Activated CD4-positive, alpha-beta T cell treated with anti-CD3 and anti-CD28 coated beads for 1 hour (primary cell): Measurements from ENCODE around the gene SLC25A36.
"Not testable (repeated sequence)": the region's sequence is repeated elsewhere in the genome, so short reads cannot be mapped to it uniquely, and the experiment has no call there.

ENCODE experiments used
- DNase-seq: peaks from one replicate; pipeline ENCODE4 v3.0.0-alpha.2; 2020

Gene SLC25A36

GRCh38 chr3:141000027-141000663 lies 58.5 kb downstream of the SLC25A36 start:
- DNase-seq = peak; percentile 15

- no peak for DNase-seq
These were observed 59.0 kb downstream of the SLC25A36 start for GRCh38 chr3:141000686-141001085.

GRCh38 chr3:141006344-141006743 lies 64.7 kb downstream of the SLC25A36 start:
- no peak for DNase-seq

GRCh38 chr3:141009496-141009895 lies 67.9 kb downstream of the SLC25A36 start:
- no peak for DNase-seq

GRCh38 chr3:141011232-141011996 lies 69.8 kb downstream of the SLC25A36 start:
- peak; percentile 53 for DNase-seq

- no peak for DNase-seq
These were observed 70.3 kb downstream of the SLC25A36 start for GRCh38 chr3:141011997-141012262.

- DNase-seq = no peak
These were observed 70.9 kb downstream of the SLC25A36 start for GRCh38 chr3:141012571-141012970.

- no peak for DNase-seq
These were observed 73.8 kb downstream of the SLC25A36 start for GRCh38 chr3:141015481-141015880.

- not testable (repeated sequence) for DNase-seq
These were observed 76.0 kb downstream of the SLC25A36 start for GRCh38 chr3:141017366-141018322.

- no peak for DNase-seq
These were observed 77.6 kb downstream of the SLC25A36 start for GRCh38 chr3:141019244-141019643.

- no peak for DNase-seq
These were observed 78.7 kb downstream of the SLC25A36 start for GRCh38 chr3:141020143-141020830.

- DNase-seq = no peak
These were observed 79.6 kb downstream of the SLC25A36 start for GRCh38 chr3:141021261-141021660.
